Astrocyte of the cerebellum (primary cell): Measurements from ENCODE around the gene NUDT8.

ENCODE experiments used
- DNase-seq: peaks from one replicate; pipeline ENCODE4 v3.0.0-alpha.2; 2011; ENCODE audit warnings: low read depth
- H3K4me3 ChIP-seq: 2 replicates; pipeline ENCODE4 v1.5.1; 2011; ENCODE audit warnings: mild to moderate bottlenecking, low read depth, low read length, moderate library complexity
- in situ Hi-C: cut with HindIII; loops from 2 replicates; pipeline ENCODE4 v1.10.0; 2017; ENCODE audit warnings: low sequenced_read_pairs
- TF ChIP-seq, protein P1 (sequence below): IDR thresholded peaks from 2 replicates; pipeline ENCODE4 v1.5.1; 2012; ENCODE audit warnings: low read length, low read depth, moderate library complexity, mild to moderate bottlenecking; ENCODE audit errors: missing control alignments

The NUDT8 gene, protein sequence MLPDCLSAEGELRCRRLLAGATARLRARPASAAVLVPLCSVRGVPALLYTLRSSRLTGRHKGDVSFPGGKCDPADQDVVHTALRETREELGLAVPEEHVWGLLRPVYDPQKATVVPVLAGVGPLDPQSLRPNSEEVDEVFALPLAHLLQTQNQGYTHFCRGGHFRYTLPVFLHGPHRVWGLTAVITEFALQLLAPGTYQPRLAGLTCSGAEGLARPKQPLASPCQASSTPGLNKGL

DNA sequence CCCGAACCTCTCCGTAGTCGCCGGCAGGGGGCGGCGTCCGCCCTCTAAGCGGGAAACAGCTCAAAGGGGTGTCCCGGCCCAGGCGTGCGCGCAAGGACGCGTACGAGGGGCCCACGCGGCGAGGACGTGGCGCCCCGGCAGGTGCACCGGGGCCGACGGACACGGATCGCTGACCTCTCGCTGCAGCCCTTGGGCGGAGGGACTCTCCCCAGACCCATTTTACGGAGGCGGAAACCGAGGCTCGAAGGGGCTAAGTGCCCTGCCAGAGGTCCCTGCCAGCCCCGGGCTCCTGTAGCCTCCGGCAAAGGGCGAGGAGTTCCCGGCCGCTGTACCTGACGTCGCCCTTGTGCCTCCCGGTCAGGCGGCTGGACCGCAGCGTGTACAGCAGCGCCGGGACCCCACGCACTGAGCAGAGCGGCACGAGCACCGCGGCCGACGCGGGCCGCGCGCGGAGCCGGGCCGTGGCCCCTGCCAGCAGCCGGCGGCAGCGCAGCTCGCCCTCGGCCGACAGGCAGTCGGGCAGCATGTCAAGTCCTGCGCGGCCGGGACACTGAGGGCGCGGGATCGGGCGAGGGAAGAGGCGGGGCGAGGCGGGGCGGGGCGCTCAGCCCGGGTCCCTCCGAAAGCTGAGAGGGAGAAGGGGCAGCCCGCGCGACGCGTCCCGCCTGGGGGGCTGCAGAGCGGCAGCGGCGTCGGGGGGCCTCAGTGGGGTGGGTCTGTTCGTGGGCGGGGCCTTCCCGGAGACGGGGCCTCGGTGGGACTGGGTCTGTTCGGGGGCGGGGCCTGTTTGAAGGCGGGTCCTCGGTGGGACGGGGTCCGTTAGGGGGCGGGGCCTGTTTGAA is at the start of gene NUDT8:
NUDT8 (minus strand) TSS at position 552 of the 842 bp plus-strand sequence; CDS start at position 526, 26 bp downstream.
- in situ Hi-C loops = no loop called here

DNA sequence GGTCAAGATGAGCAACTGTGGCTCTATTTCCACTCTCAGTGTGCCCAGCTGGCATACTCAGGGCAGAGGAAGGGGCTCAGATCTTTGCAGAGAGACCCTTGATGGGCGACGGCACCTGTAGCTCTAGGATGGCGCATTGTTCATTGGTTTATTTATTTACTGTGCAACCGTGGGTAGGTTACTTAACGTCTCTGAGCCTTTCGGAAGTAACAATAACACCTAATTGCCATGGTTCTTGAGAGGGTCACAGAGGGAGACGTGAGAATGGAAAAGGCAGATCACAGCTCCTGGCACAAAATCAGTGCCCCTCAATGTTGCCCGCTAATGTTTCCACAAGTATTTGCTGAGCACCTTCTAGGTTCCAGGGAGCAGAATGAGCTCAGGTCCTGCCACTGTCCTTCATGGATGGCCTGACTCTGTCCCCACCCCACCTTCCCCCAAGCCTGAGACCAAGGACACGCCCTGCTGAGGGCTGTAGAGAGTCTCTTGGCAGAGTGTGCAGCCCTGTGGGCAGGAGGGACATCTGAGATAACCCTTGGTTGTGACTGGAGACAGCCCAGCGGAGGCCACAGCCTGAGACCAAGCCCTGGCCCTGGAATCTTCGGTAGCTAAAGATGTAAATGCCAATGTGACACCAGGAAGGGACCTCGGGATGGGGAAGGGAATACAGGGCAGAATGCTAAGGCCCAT is 45.5 kb upstream of the NUDT8 start:
- no peak for DNase-seq
- TF ChIP-seq, protein P1, sequence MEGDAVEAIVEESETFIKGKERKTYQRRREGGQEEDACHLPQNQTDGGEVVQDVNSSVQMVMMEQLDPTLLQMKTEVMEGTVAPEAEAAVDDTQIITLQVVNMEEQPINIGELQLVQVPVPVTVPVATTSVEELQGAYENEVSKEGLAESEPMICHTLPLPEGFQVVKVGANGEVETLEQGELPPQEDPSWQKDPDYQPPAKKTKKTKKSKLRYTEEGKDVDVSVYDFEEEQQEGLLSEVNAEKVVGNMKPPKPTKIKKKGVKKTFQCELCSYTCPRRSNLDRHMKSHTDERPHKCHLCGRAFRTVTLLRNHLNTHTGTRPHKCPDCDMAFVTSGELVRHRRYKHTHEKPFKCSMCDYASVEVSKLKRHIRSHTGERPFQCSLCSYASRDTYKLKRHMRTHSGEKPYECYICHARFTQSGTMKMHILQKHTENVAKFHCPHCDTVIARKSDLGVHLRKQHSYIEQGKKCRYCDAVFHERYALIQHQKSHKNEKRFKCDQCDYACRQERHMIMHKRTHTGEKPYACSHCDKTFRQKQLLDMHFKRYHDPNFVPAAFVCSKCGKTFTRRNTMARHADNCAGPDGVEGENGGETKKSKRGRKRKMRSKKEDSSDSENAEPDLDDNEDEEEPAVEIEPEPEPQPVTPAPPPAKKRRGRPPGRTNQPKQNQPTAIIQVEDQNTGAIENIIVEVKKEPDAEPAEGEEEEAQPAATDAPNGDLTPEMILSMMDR = no peak
- in situ Hi-C loops = no loop called here
- H3K4me3 ChIP-seq = no peak overlapping the region

More for the DNA sequence above, at the start of gene NUDT8:
- peak within 1 kb of the TSS; percentile 67 for H3K4me3 ChIP-seq
- DNase-seq = peak; percentile 47
- TF ChIP-seq, protein P1 = no peak

DNA sequence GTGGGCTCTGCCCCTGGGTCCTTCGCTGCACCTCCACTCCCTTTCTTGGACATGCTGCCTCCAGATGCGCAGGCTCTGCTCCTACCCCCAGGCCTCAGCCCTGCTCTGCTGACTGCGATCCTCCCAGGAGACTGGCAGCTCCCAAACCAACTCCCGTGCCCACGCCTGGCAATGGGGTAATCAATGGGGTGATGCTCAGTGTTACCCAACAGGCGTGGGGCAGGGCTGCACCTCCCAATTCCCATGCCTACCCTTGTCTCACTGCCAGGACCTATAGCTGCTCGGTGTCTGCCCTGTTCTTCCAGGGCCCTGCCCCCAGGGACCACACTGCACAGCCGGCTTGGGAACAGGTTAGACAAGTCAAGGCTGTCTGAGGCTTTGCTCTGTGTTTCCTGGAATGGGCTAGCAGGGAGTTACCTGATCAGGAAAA is 44.7 kb upstream of the NUDT8 start, which contains the start of gene ALDH3B2:
ALDH3B2 (minus strand) TSS at position 182 of the 430 bp plus-strand sequence. CDS start 7,688 bp downstream, outside the sequence.
- H3K4me3 ChIP-seq = no peak within 1 kb of the TSS
- TF ChIP-seq, protein P1 = no peak
- DNase-seq = no peak
- in situ Hi-C loops = no loop called here

DNA sequence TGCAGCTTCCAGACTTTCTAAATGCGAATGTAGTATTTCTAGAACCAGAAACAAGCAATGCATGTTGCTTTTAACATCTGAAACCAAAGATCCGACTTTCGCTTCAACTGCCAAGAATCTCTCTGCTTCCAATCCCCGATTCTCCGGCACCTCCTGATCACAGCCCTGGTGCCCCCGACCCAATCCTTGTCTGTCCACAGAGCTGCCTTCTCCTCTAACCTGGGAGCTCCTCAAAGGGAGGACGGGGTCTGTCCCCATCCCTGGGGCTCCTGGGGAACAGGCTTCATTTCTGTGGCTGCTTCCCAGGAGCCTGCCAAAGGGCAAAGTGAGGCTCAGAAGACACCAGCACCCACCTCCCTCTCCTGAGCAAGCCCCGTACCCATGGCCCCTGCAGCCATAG is 44.2 kb upstream of the NUDT8 start:
- DNase-seq = no peak
- H3K4me3 ChIP-seq = no peak overlapping the region
- in situ Hi-C loops = no loop called here
- TF ChIP-seq, protein P1 = no peak

DNA sequence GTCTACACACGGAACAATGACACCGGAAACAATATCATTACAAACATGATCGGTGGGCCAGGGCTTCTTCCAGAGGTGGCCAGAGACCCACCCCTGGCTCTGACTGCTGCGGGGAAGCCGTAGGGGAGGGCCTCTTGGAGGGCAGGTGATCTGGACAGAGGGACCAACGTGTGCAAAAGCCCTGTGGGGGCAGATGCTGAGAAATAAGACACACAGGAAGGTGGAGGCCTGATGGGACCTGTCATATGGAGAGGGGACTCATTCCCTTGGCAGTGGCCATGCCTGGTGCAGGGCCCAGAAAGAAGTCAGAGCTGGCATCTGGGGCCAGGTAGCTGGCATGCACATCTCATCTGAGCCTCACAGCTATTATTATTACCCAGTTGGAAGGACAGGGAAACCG is 43.6 kb upstream of the NUDT8 start:
- H3K4me3 ChIP-seq = no peak overlapping the region
- TF ChIP-seq, protein P1 = no peak
- in situ Hi-C loops = no loop called here
- DNase-seq = no peak

DNA sequence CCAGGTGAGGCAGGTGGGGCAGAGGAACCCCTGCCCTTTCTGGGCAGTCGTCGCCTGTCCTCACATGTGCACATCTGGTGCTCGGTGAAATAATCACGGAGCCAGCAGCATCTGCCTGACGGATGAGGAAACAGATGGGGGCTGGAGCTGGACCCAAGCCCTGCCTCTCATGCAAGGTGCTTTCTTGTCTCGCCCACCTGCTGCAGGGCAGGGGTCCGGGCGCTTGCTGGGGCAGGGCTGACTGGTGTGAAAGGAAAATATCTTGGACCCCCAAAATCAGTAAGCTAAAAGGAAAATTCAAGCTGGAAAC is 41.4 kb upstream of the NUDT8 start:
- TF ChIP-seq, protein P1 = no peak
- DNase-seq = no peak
- no peak overlapping the region for H3K4me3 ChIP-seq
- in situ Hi-C loops = no loop called here
